ENCODE data around the gene KAT5.
"Not testable (repeated sequence)": the region's sequence is repeated elsewhere in the genome, so short reads cannot be mapped to it uniquely, and the experiment has no call there.

KAT5 gene

DNA sequence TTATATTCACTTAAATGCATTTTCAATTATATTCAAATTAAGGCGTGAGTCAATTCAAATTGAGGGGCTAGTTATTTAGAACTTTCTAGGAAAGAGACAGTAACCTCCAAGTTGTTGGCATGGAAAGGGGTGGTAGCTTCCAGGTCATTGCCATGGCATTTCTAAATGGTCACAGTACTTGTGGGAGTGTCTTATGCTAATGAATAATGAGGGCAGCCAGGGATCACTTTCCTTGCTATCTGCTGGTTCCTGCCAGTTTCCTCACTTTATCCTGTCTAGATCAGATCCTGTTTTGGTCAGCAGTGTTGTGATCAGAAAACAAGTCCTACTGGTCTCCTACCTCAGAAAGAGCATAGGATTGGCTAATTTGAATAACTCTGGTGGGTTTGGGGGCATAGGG, 30.3 kb downstream of the KAT5 start:
- FAIRE-seq = no peak

GRCh38 chr11:65743681-65744025, 31.6 kb downstream of the KAT5 start:
- no peak for FAIRE-seq
- DNase-seq (ENCODE audit: insufficient read length, low spot score) = no peak

More for the DNA sequence above, 30.3 kb downstream of the KAT5 start:
- DNase-seq (ENCODE audit: insufficient read length, low spot score) = no peak

DNA sequence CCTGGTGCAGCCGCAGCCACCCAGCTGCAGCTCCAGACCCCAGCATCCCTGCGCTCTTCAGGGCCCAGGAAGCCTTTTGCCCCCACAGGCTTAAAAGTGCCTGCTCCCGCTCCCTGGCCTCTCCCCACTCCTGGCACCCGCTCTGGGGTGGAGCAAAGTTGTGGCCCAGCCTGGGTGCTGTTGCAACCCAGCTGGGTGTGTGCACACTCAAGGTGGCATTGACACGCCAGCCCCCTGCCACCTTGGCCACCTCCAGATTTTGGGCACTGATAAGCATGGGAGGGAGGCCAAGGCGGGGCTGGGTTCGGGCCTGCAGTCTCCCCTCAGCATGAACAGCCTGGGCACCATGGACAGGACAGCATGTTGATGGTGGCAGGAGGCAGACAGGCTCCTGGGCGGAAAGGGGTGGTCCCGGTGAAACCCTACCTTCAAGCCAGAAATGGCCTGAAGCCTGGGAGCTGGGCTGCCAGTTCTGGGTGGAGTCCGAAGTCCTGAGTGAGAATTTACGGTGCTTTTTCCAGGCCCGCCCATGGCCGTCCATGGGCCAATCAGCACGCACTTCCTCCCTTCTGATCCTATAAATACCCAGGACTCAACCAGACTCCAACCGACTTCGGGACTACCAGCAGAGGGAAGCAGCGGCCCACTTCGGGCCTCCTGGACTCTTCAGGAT, 32.1 kb downstream of the KAT5 start:
- no peak for FAIRE-seq
- no peak for DNase-seq (ENCODE audit: insufficient read length, low spot score)

DNA sequence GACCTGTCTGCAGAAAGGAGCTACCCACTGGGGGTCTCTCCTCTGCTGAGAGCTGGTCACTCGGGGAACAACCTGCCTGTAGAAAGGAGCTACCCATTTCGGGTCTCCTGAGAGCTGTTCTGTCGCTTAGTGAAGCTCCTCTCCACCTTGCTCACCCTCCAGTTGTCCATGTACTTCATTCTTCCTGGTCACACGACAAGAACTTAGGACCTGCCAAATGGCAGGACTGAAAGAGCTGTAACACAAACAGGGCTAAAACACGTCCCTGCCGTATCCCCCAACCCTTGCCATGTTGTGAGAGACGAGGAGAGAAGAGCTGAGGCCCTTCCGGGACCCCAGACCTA, 32.6 kb downstream of the KAT5 start:
- DNase-seq (ENCODE audit: insufficient read length, low spot score) = no peak

DNA sequence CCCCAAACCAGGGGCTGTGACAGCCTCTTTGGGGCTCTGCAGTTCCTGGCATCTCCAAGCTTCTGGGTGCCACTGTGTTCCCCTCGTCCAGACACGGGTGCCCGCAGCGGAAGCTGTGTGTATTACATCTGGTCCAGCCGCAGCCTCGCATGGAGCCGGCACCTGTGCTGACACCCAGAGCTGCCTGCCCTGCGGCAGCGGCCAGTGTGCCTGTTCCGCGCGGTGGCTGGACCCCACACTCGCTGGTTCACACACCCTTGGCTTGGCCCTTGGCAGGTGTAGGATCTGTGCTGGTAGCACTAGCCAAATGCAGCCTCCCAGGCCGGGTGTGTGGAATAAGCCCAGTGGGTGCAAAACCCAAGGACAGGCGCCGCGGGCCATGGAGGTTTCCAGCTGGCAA, 33.0 kb downstream of the KAT5 start:
- FAIRE-seq (no peak), DNase-seq (ENCODE audit: insufficient read length, low spot score) (no peak)

More for the DNA sequence above, 32.6 kb downstream of the KAT5 start:
- no peak for FAIRE-seq

GRCh38 chr11:65762169-65762568, 50.1 kb downstream of the KAT5 start:
- DNase-seq (ENCODE audit: insufficient read length, low spot score); FAIRE-seq: not testable (repeated sequence)

DNA sequence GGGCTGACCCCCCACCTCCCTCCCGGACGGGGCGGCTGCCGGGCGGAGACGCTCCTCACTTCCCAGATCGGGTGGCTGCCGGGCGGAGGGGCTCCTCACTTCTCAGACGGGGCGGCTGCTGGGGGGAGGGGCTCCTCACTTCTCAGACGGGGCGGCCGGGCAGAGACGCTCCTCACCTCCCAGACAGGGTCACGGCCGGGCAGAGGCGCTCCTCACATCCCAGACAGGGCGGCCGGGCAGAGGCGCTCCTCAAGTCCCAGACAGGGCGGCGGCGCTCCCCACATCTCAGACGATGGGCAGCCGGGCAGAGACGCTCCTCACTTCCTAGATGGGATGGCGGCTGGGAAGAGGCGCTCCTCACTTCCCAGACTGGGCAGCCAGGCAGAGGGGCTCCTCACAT, 50.8 kb downstream of the KAT5 start:
- not testable (repeated sequence) for FAIRE-seq; DNase-seq (ENCODE audit: insufficient read length, low spot score)

- no peak for FAIRE-seq
- no peak for DNase-seq (ENCODE audit: insufficient read length, low spot score)
Measured at GRCh38 chr11:65764434-65764833, 52.4 kb downstream of the KAT5 start.

DNA sequence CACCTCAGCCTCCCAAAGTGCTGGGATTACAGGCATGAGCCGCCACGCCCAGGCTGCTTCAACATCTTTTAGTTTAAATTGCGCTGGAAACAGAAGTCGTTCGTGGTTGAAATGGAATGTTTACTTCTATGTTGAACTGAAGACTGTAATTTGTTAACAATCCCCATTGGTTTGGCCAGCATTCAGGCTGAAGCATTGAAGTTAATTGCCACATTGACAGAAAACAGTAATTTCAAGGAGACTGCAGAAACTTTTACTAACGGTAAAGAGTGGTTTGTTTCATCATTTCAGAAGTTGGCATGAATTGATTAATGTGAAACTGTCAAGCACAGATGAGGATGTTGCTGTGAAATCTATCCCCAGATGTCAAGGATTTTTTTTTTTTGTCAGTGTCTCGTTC, 54.5 kb downstream of the KAT5 start:
- FAIRE-seq (no peak), DNase-seq (ENCODE audit: insufficient read length, low spot score) (no peak)

GRCh38 chr11:65767406-65767805, 55.4 kb downstream of the KAT5 start:
- no peak for FAIRE-seq
- DNase-seq (ENCODE audit: insufficient read length, low spot score) = no peak

DNA sequence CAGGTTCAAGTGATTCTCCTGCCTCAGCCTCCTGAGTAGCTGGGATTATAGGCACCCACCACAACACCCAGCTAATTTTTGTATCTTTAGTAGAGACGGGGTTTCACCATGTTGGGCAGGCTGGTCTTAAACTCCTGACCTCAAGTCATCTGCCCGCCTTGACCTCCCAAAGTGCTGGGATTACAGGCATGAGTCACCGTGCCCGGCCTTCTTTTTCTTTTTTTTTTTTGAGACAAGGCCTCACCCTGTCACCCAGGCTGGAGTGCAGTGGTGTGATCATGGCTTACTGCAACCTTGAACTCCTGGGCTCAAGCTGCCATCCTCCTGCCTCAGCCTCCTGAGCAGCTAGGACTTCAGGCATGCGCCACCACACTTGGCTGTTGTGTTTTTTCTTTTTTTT, 55.8 kb downstream of the KAT5 start:
- not testable (repeated sequence) for FAIRE-seq

More for the DNA sequence above, 55.8 kb downstream of the KAT5 start:
- not testable (repeated sequence) for DNase-seq (ENCODE audit: insufficient read length, low spot score)

Data from GM19239 (cell line).